Left ventricle myocardium superior (tissue), 1 donor: ENCODE data around the gene DUSP22. TPM values are rescaled to one million over a fixed set of nuclear protein-coding genes. Genes with fewer than 3 reads are reported as not detected.

Source experiments
- ATAC-seq: fragments of 200-7000 bp; cut with Tn5 transposase; one replicate; pipeline ENCODE4 v1.9.1; 2020; ENCODE audit warnings: mild to moderate bottlenecking, moderate library complexity
- DNase-seq: peaks from one replicate; pipeline ENCODE4 v3.0.0-alpha.2; 2020
- intact Hi-C: fragments of 100-400 bp; cut with micrococcal nuclease; formaldehyde crosslinking; loops from one replicate; pipeline ENCODE4 v1.11.0; 2022
- total RNA-seq: library from RNA; stranded (reverse); fragmentation: NEBNext Ultra II Directional; extraction: Animal tissue kit (Norgen Biotek cat#: 25700); gene quantifications from one replicate; pipeline ENCODE4 v1.2.1, GENCODE V29; 2021
- donor health status: DM: no; HTN: yes; CAD: no; lungs with severe emphysema.

DUSP22 gene
- total RNA-seq, 1 donor from 2014 or later: 50.4 TPM

- DNase-seq (no peak), ATAC-seq (no peak)
- intact Hi-C loops: no loop called here
Observed at GRCh38 chr6:380234-381218, 88.2 kb downstream of the DUSP22 start.

- intact Hi-C loops: no loop called here
- ATAC-seq (no peak), DNase-seq (no peak)
Observed at GRCh38 chr6:381742-382461, 89.6 kb downstream of the DUSP22 start.

- DNase-seq (no peak), ATAC-seq (no peak)
- intact Hi-C loops: no loop called here
Observed at GRCh38 chr6:382883-383810, 90.9 kb downstream of the DUSP22 start.

- DNase-seq: no peak
- intact Hi-C loops: no loop called here
- ATAC-seq: no peak
Observed at GRCh38 chr6:383856-384255, 91.6 kb downstream of the DUSP22 start.

- intact Hi-C loops: no loop called here
Observed at GRCh38 chr6:384898-385297, 92.6 kb downstream of the DUSP22 start.

GRCh38 chr6:385614-386013, 93.3 kb downstream of the DUSP22 start:
- DNase-seq (no peak), ATAC-seq (no peak)
- intact Hi-C loops: no loop called here

More at GRCh38 chr6:384898-385297, 92.6 kb downstream of the DUSP22 start:
- ATAC-seq (no peak), DNase-seq (no peak)

- no peak for ATAC-seq
- intact Hi-C loops: no loop called here
- DNase-seq: no peak
Observed at GRCh38 chr6:386688-387266, 94.5 kb downstream of the DUSP22 start.

- intact Hi-C loops: no loop called here
- DNase-seq (no peak), ATAC-seq (no peak)
Observed at GRCh38 chr6:387293-387741, 95.0 kb downstream of the DUSP22 start.

GRCh38 chr6:388202-388903, 96.1 kb downstream of the DUSP22 start:
- intact Hi-C loops: no loop called here
- DNase-seq (no peak), ATAC-seq (no peak)

- no peak for DNase-seq
- intact Hi-C loops: no loop called here
- no peak for ATAC-seq
Observed at GRCh38 chr6:389143-389542, 96.9 kb downstream of the DUSP22 start.

- DNase-seq (no peak), ATAC-seq (no peak)
- intact Hi-C loops: no loop called here
Observed at GRCh38 chr6:389622-390021, 97.3 kb downstream of the DUSP22 start.

GRCh38 chr6:390914-391558, 98.7 kb downstream of the DUSP22 start:
- no peak for DNase-seq
- no peak for ATAC-seq

GRCh38 chr6:391559-392440, 99.5 kb downstream of the DUSP22 start, which contains the start of gene IRF4:
IRF4 (plus strand) TSS chr6:391752; CDS start chr6:393153, 1,401 bp downstream.
- intact Hi-C loops: no loop called here
- DNase-seq (no peak), ATAC-seq (peak; percentile 51)

More at GRCh38 chr6:390914-391558, 98.7 kb downstream of the DUSP22 start:
- intact Hi-C loops: no loop called here

- no peak for DNase-seq
- ATAC-seq: peak; percentile 36
Observed at GRCh38 chr6:392441-393390, 100.4 kb downstream of the DUSP22 start.

GRCh38 chr6:393391-394221, 101.3 kb downstream of the DUSP22 start:
- no peak for ATAC-seq
- intact Hi-C loops: no loop called here
- DNase-seq: no peak

More at GRCh38 chr6:392441-393390, 100.4 kb downstream of the DUSP22 start:
- intact Hi-C loops: no loop called here
